Tibial nerve (tissue), 3 donors: ENCODE measurements around the gene TOMM40.

Experiments
- CTCF ChIP-seq, 5 experiments: fragments of 200-600 bp in 3 of 5; fragments of 450-650 bp in 2 of 5; sonication (generic) in 3 of 5; IDR thresholded peaks; one replicate each; pipeline ENCODE4 v1.5.1; 2016 to 2019; ENCODE audit warnings: antibody characterized with exemption in 5 of 5, mild to moderate bottlenecking in 3 of 5, moderate library complexity in 2 of 5
- POLR2A ChIP-seq, 2 donors: fragments of 450-650 bp; IDR thresholded peaks; one replicate each; pipeline ENCODE4 v1.6.1; 2017; ENCODE audit warnings: antibody characterized with exemption in 2 of 2, mild to moderate bottlenecking in 2 of 2, moderate library complexity in 2 of 2

GRCh38 chr19:44891016-44891882 lies at the start of gene TOMM40:
- TF ChIP-seq CTCF (IDR thresholded peaks at IDR 0.05) = peak in 1 of 5 experiments; percentile 48
- TF ChIP-seq POLR2A (IDR thresholded peaks at IDR 0.05) = peak in 1 of 2 donors; percentile 25
